BLaER1 treated with 17β-estradiol and CSF1 and Interleukin-3, amounts not matched to agents 10 nM and 100 nM (cell line): ENCODE measurements around the gene TBCB.
A peak's percentile ranks its signal among the peaks of the same experiment; 100 is the strongest.

Source experiments
- H3K27ac ChIP-seq, 11 experiments: shearing (Covaris generic); formaldehyde crosslinking; 2 replicates each; pipeline ENCODE4 v1.8.1; 2022
- H3K27me3 ChIP-seq, 11 experiments: shearing (Covaris generic); formaldehyde crosslinking; 2 replicates each; pipeline ENCODE4 v1.8.1; 2022
- H3K36me3 ChIP-seq, 11 experiments: shearing (Covaris generic); formaldehyde crosslinking; 2 replicates each; pipeline ENCODE4 v1.8.1; 2022
- H3K4me1 ChIP-seq, 10 experiments: shearing (Covaris generic); formaldehyde crosslinking; 2 replicates each; pipeline ENCODE4 v1.8.1; 2022
- H3K4me2 ChIP-seq, 11 experiments: shearing (Covaris generic); formaldehyde crosslinking; 2 replicates each; pipeline ENCODE4 v1.8.1; 2022
- H3K4me3 ChIP-seq, 10 experiments: shearing (Covaris generic); formaldehyde crosslinking; 2 replicates each; pipeline ENCODE4 v1.8.1; 2022
- H3K9ac ChIP-seq, 11 experiments: shearing (Covaris generic); formaldehyde crosslinking; 2 replicates each; pipeline ENCODE4 v1.8.1; 2022
- H3K9me3 ChIP-seq, 11 experiments: shearing (Covaris generic); formaldehyde crosslinking; replicated peaks in 1 of 11; 2 replicates each; pipeline ENCODE4 v1.8.1; 2022
- H4K20me1 ChIP-seq, 11 experiments: shearing (Covaris generic); formaldehyde crosslinking; 2 replicates each; pipeline ENCODE4 v1.8.1; 2022
- Cebpa-rat ChIP-seq, 11 experiments: shearing (Covaris generic); IDR thresholded peaks; 2 replicates each; pipeline ENCODE4 v1.8.1; 2022

Gene TBCB

GRCh38 chr19:36149673-36150406, 34.6 kb downstream of the TBCB start:
- H3K4me2 ChIP-seq, result no peak overlapping the region
- H3K27ac ChIP-seq, result no peak overlapping the region
- peak overlapping the region in 1 of 11 experiments; percentile 7; a peak in 1 of 22 replicates for H3K9ac ChIP-seq
- H3K4me1 ChIP-seq, result no peaks in the 10 kb centered on the region
- H4K20me1 ChIP-seq, result peaks cover 6 to 88% (median 46%) of the 10 kb centered on the region in 11 experiments; a peak in 18 of 22 replicates
- TF ChIP-seq Cebpa-rat (IDR thresholded peaks at IDR 0.05), result no peak
- H3K27me3 ChIP-seq, result no peaks in the 10 kb centered on the region
- no peaks in the 10 kb centered on the region for H3K9me3 ChIP-seq
- H3K36me3 ChIP-seq, result peaks cover 75 to 98% (median 87%) of the 10 kb centered on the region in 11 experiments
- no peak overlapping the region for H3K4me3 ChIP-seq

GRCh38 chr19:36150586-36150985, 35.3 kb downstream of the TBCB start:
- Histone ChIP-seq H3K9ac (peak overlapping the region in 1 of 11 experiments; percentile 4; a peak in 1 of 22 replicates), H4K20me1 (peaks cover 6 to 80% (median 42%) of the 10 kb centered on the region in 11 experiments; a peak in 18 of 22 replicates), H3K27ac (no peak overlapping the region), H3K27me3 (no peaks in the 10 kb centered on the region), H3K9me3 (no peaks in the 10 kb centered on the region), H3K4me2 (no peak overlapping the region), H3K4me3 (no peak overlapping the region), H3K4me1 (no peaks in the 10 kb centered on the region), H3K36me3 (peaks cover 68 to 91% (median 80%) of the 10 kb centered on the region in 11 experiments)
- TF ChIP-seq Cebpa-rat (IDR thresholded peaks at IDR 0.05), result no peak

- Histone ChIP-seq H3K4me1 (no peaks in the 10 kb centered on the region), H4K20me1 (peaks cover 3 to 73% (median 34%) of the 10 kb centered on the region in 11 experiments; a peak in 18 of 22 replicates), H3K36me3 (peaks cover 60 to 83% (median 72%) of the 10 kb centered on the region in 11 experiments), H3K4me2 (no peak overlapping the region), H3K9me3 (no peaks in the 10 kb centered on the region), H3K9ac (no peak overlapping the region), H3K27ac (no peak overlapping the region), H3K4me3 (no peak overlapping the region), H3K27me3 (no peaks in the 10 kb centered on the region)
- TF ChIP-seq Cebpa-rat (IDR thresholded peaks at IDR 0.05), result no peak
Observed at GRCh38 chr19:36151144-36152018, 36.1 kb downstream of the TBCB start.

GRCh38 chr19:36152019-36152351, 36.7 kb downstream of the TBCB start:
- Histone ChIP-seq H3K27ac (no peak overlapping the region), H3K4me2 (no peak overlapping the region), H3K27me3 (no peaks in the 10 kb centered on the region), H3K9me3 (no peaks in the 10 kb centered on the region), H3K4me3 (no peak overlapping the region), H4K20me1 (peaks cover 0 to 67% (median 28%) of the 10 kb centered on the region in 11 experiments; a peak in 17 of 22 replicates), H3K36me3 (peaks cover 54 to 77% (median 66%) of the 10 kb centered on the region in 11 experiments), H3K9ac (no peak overlapping the region), H3K4me1 (no peaks in the 10 kb centered on the region)
- no peak for TF ChIP-seq Cebpa-rat (IDR thresholded peaks at IDR 0.05)

GRCh38 chr19:36152352-36153091, 37.3 kb downstream of the TBCB start, which contains the start of gene COX7A1:
Gene COX7A1 (minus strand): TSS chr19:36152447. CDS start chr19:36152407, 40 bp downstream.
- peaks cover 49 to 71% (median 60%) of the 10 kb centered on the region in 11 experiments for H3K36me3 ChIP-seq
- H4K20me1 ChIP-seq, result peaks cover 0 to 61% (median 28%) of the 10 kb centered on the region in 11 experiments; a peak in 16 of 22 replicates
- H3K9ac ChIP-seq, result no peak within 1 kb of the TSS
- H3K27ac ChIP-seq, result no peak within 1 kb of the TSS
- no peaks in the 10 kb centered on the region for H3K9me3 ChIP-seq
- no peaks in the 10 kb centered on the region for H3K27me3 ChIP-seq
- no peak for TF ChIP-seq Cebpa-rat (IDR thresholded peaks at IDR 0.05)
- no peaks in the 10 kb centered on the region for H3K4me1 ChIP-seq
- no peak within 1 kb of the TSS for H3K4me3 ChIP-seq
- no peak within 1 kb of the TSS for H3K4me2 ChIP-seq

GRCh38 chr19:36153126-36153525, 37.9 kb downstream of the TBCB start:
- Histone ChIP-seq H4K20me1 (peaks cover 0 to 55% (median 24%) of the 10 kb centered on the region in 11 experiments; a peak in 16 of 22 replicates), H3K36me3 (peaks cover 43 to 65% (median 54%) of the 10 kb centered on the region in 11 experiments), H3K27ac (no peak overlapping the region), H3K4me3 (no peak overlapping the region), H3K9me3 (no peaks in the 10 kb centered on the region), H3K4me2 (no peak overlapping the region), H3K4me1 (no peaks in the 10 kb centered on the region), H3K27me3 (no peaks in the 10 kb centered on the region), H3K9ac (no peak overlapping the region)
- TF ChIP-seq Cebpa-rat (IDR thresholded peaks at IDR 0.05), result no peak

- H3K27me3 ChIP-seq, result no peaks in the 10 kb centered on the region
- H3K36me3 ChIP-seq, result peaks cover 11 to 38% (median 24%) of the 10 kb centered on the region in 11 experiments; a peak in 21 of 22 replicates
- H3K27ac ChIP-seq, result no peak overlapping the region
- H4K20me1 ChIP-seq, result no peaks in the 10 kb centered on the region
- no peak for TF ChIP-seq Cebpa-rat (IDR thresholded peaks at IDR 0.05)
- no peak overlapping the region for H3K9ac ChIP-seq
- H3K4me3 ChIP-seq, result no peak overlapping the region
- no peaks in the 10 kb centered on the region for H3K9me3 ChIP-seq
- H3K4me2 ChIP-seq, result no peak overlapping the region
- H3K4me1 ChIP-seq, result no peaks in the 10 kb centered on the region
Observed at GRCh38 chr19:36160821-36161596, 45.7 kb downstream of the TBCB start.

GRCh38 chr19:36163813-36164212, 48.5 kb downstream of the TBCB start:
- H3K4me2 ChIP-seq, result no peak overlapping the region
- H3K27me3 ChIP-seq, result no peaks in the 10 kb centered on the region
- H3K27ac ChIP-seq, result no peak overlapping the region
- H3K4me3 ChIP-seq, result no peak overlapping the region
- peaks cover 24 to 50% (median 31%) of the 10 kb centered on the region in 11 experiments; a peak in 21 of 22 replicates for H3K36me3 ChIP-seq
- no peaks in the 10 kb centered on the region for H3K4me1 ChIP-seq
- no peak for TF ChIP-seq Cebpa-rat (IDR thresholded peaks at IDR 0.05)
- H3K9me3 ChIP-seq, result no peaks in the 10 kb centered on the region
- no peak overlapping the region for H3K9ac ChIP-seq
- no peaks in the 10 kb centered on the region for H4K20me1 ChIP-seq
